ENCODE results near the gene ALG10. TPM values are rescaled to one million over a fixed set of nuclear protein-coding genes. Genes with fewer than 3 reads are reported as not detected.
"Not testable (repeated sequence)": the region's sequence is repeated elsewhere in the genome, so short reads cannot be mapped to it uniquely, and the experiment has no call there.

The ALG10 gene
- 10 to 100 TPM in 1 of 2 donors, 1 to 10 TPM in 1; 9.4 to 20.8 TPM for total RNA-seq
- 1 to 10 TPM; 1.0 to 2.9 TPM for polyA plus RNA-seq
- long read RNA-seq, donor 1, partial matches to known transcripts, result 0 of 3 reads
- long read RNA-seq, donor 1, other reads (novel, unspliced or antisense), result 0 of 3 reads
- long read RNA-seq, donor 2, partial matches to known transcripts, result 0 of 2 reads
- long read RNA-seq, donor 2, other reads (novel, unspliced or antisense), result 0 of 2 reads
- long read RNA-seq, donor 3, partial matches to known transcripts, result 0 of 1 reads
- long read RNA-seq, donor 3, other reads (novel, unspliced or antisense), result 0 of 1 reads
- long read RNA-seq, donor 4, partial matches to known transcripts, result 0 of 1 reads
- long read RNA-seq, donor 4, other reads (novel, unspliced or antisense), result 0 of 1 reads
- long read RNA-seq, donor 5, partial matches to known transcripts, result 0 of 1 reads
- long read RNA-seq, donor 5, other reads (novel, unspliced or antisense), result 0 of 1 reads

- 1% methylated on average over 43 to 44 of the region's 44 CpGs for WGBS, 2 donors
- peak within 1 kb of the TSS; percentile 90 to 97 for H3K9ac ChIP-seq (ENCODE audit: insufficient read depth in 1 of 2, low read length in 2 of 2)
- H3K27me3 ChIP-seq (ENCODE audit: control insufficient read depth in 3 of 3, insufficient read depth in 3 of 3, low read length in 2 of 3), result no peaks in the 10 kb centered on the region
- no peaks in the 10 kb centered on the region for H3K36me3 ChIP-seq (ENCODE audit: control insufficient read depth in 4 of 4, insufficient read depth in 4 of 4, low read length in 4 of 4)
- H3K9me3 ChIP-seq (ENCODE audit: control insufficient read depth in 4 of 4, insufficient read depth in 3 of 4, low read length in 3 of 4), result no peaks in the 10 kb centered on the region
- H3K4me1 ChIP-seq (ENCODE audit: control insufficient read depth in 5 of 5, insufficient read depth in 5 of 5, low read length in 5 of 5), result peaks cover 0 to 9% (median 3%) of the 10 kb centered on the region in 5 donors
- peak; percentile 98 to 99 (median 99) for DNase-seq
- H3K4me3 ChIP-seq, result peak within 1 kb of the TSS; percentile 77
- TF ChIP-seq, protein P1, sequence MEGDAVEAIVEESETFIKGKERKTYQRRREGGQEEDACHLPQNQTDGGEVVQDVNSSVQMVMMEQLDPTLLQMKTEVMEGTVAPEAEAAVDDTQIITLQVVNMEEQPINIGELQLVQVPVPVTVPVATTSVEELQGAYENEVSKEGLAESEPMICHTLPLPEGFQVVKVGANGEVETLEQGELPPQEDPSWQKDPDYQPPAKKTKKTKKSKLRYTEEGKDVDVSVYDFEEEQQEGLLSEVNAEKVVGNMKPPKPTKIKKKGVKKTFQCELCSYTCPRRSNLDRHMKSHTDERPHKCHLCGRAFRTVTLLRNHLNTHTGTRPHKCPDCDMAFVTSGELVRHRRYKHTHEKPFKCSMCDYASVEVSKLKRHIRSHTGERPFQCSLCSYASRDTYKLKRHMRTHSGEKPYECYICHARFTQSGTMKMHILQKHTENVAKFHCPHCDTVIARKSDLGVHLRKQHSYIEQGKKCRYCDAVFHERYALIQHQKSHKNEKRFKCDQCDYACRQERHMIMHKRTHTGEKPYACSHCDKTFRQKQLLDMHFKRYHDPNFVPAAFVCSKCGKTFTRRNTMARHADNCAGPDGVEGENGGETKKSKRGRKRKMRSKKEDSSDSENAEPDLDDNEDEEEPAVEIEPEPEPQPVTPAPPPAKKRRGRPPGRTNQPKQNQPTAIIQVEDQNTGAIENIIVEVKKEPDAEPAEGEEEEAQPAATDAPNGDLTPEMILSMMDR (IDR thresholded peaks at IDR 0.05; ENCODE audit: control extremely low read depth, extremely low read depth), result peak; percentile 62
- H3K27ac ChIP-seq (ENCODE audit: low read depth in 1 of 2, low read length in 1 of 2), result peak within 1 kb of the TSS; percentile 80 to 82
- peak; percentile 99 for ATAC-seq (ENCODE audit: insufficient read depth, low FRiP score)
Observed at GRCh38 chr12:34022079-34022830, at the start of gene ALG10. ALG10 (plus strand) TSS chr12:34022496; CDS start chr12:34022600, 104 bp downstream.

DNA sequence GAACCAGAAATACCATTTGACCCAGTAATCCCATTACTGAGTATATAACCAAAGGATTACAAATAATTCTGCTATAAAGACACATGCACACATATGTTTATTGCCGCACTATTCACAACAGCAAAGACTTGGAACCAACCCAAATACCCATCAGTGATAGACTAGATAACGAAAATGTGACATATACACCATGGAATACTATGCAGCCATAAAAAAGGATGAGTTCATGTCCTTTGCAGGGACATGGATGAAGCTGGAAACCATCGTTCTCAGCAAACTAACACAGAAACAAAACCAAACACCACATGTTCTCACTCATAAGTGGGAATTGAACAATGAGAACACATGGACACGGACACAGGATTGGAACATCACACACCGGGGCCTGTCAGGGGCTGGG is 49.4 kb upstream of the ALG10 start:
- WGBS, 2 donors, result 83 to 88% methylated on average over 5 of the region's 5 CpGs
- not testable (repeated sequence) for ATAC-seq (ENCODE audit: insufficient read depth, low FRiP score); DNase-seq; H3K27ac ChIP-seq (ENCODE audit: low read depth in 1 of 2, low read length in 1 of 2); H3K4me3 ChIP-seq; H3K9me3 ChIP-seq (ENCODE audit: control insufficient read depth in 4 of 4, insufficient read depth in 3 of 4, low read length in 3 of 4); H3K36me3 ChIP-seq (ENCODE audit: control insufficient read depth in 4 of 4, insufficient read depth in 4 of 4, low read length in 4 of 4); H3K9ac ChIP-seq (ENCODE audit: insufficient read depth in 1 of 2, low read length in 2 of 2); H3K4me1 ChIP-seq (ENCODE audit: control insufficient read depth in 5 of 5, insufficient read depth in 5 of 5, low read length in 5 of 5); H3K27me3 ChIP-seq (ENCODE audit: control insufficient read depth in 3 of 3, insufficient read depth in 3 of 3, low read length in 2 of 3)

DNA sequence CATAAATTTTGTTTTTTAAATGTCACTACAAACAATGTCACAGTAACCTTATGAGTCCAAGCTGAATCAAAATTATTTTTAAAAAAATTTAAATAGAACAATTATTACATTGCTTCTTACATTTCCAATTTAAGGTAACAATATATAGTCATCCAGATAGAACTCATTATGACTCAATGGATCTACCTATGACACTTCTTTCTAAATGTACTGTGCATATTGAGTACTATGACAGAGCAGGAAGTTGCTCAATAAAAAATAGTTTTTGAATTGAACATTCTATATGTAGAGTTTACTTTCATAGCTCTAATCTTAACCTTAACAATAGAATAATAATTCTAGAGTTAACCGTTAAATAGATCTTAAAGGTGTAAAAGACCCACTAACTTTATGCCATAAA is 44.4 kb upstream of the ALG10 start:
- no peaks in the 10 kb centered on the region for H3K36me3 ChIP-seq (ENCODE audit: control insufficient read depth in 4 of 4, insufficient read depth in 4 of 4, low read length in 4 of 4)
- H3K4me3 ChIP-seq, result no peak overlapping the region
- TF ChIP-seq, protein P1 (IDR thresholded peaks at IDR 0.05; ENCODE audit: control extremely low read depth, extremely low read depth), result no peak
- H3K27me3 ChIP-seq (ENCODE audit: control insufficient read depth in 3 of 3, insufficient read depth in 3 of 3, low read length in 2 of 3), result no peaks in the 10 kb centered on the region
- H3K9ac ChIP-seq (ENCODE audit: insufficient read depth in 1 of 2, low read length in 2 of 2), result no peak overlapping the region
- no peak for DNase-seq
- ATAC-seq (ENCODE audit: insufficient read depth, low FRiP score), result no peak
- no peaks in the 10 kb centered on the region for H3K4me1 ChIP-seq (ENCODE audit: control insufficient read depth in 5 of 5, insufficient read depth in 5 of 5, low read length in 5 of 5)
- 92 to 97% methylated on average over 1 of the region's 1 CpG for WGBS, 2 donors
- no peak overlapping the region for H3K27ac ChIP-seq (ENCODE audit: low read depth in 1 of 2, low read length in 1 of 2)
- H3K9me3 ChIP-seq (ENCODE audit: control insufficient read depth in 4 of 4, insufficient read depth in 3 of 4, low read length in 3 of 4), result peaks cover 0 to 4% (median 0%) of the 10 kb centered on the region in 4 donors
